IMR-90 (cell line): ENCODE data around the gene PEX26. TPM values are rescaled to one million over a fixed set of nuclear protein-coding genes. Genes with fewer than 3 reads are reported as not detected.

Source experiments
- ATAC-seq: fragments of 200-7000 bp; cut with Tn5 transposase; 2 replicates; pipeline ENCODE4 v1.9.1; 2020; ENCODE audit warnings: low read depth, mild to moderate bottlenecking, moderate library complexity
- BruUV-seq: library from RNA; stranded (reverse); fragments of 400-500 nt; replicated peaks from 2 replicates; lab custom pipeline; 2021; lab: Mats Ljungman, UMichigan
- CTCF ChIA-PET: fragments of 300-600 bp; formaldehyde crosslinking; extraction: SDS; loops from one replicate; lab custom pipeline; 2021; ENCODE audit warnings: antibody characterized with exemption; lab: Yijun Ruan, JAX
- POLR2A ChIA-PET: fragments of 300-600 bp; sonication (Branson Sonifier 250); formaldehyde crosslinking; loops from one replicate; lab custom pipeline; 2022; ENCODE audit warnings: antibody characterized with exemption; ENCODE audit not compliant: unreplicated experiment; lab: Charles Lee
- DNase-seq: peaks from one replicate; pipeline ENCODE4 v3.0.0; 2013
- H2AFZ ChIP-seq: replicated peaks from 2 replicates; pipeline ENCODE3; 2013; ENCODE audit warnings: low read length, mild to moderate bottlenecking; ENCODE audit not compliant: poor library complexity
- H2AK5ac ChIP-seq: 2 replicates; pipeline ENCODE4 v1.6.1; 2013; ENCODE audit warnings: low read depth, low read length, inconsistent platforms
- H2AK9ac ChIP-seq: replicated peaks from 2 replicates; pipeline ENCODE3; 2013; ENCODE audit warnings: mild to moderate bottlenecking, low read depth, low read length, moderate library complexity; ENCODE audit not compliant: poor library complexity
- H2BK120ac ChIP-seq: 2 replicates; pipeline ENCODE4 v1.6.1; 2013; ENCODE audit warnings: low read depth, low read length, inconsistent platforms
- H2BK15ac ChIP-seq: 3 replicates; pipeline ENCODE4 v1.6.1; 2013; ENCODE audit warnings: low read depth, low read length, inconsistent platforms
- H2BK20ac ChIP-seq: 2 replicates; pipeline ENCODE4 v1.6.1; 2013; ENCODE audit warnings: low read depth, mild to moderate bottlenecking, inconsistent platforms, low read length, moderate library complexity
- H2BK5ac ChIP-seq: 2 replicates; pipeline ENCODE4 v1.6.1; 2013; ENCODE audit warnings: mild to moderate bottlenecking, low read depth, low read length, inconsistent platforms; ENCODE audit not compliant: poor library complexity, severe bottlenecking
- H3K14ac ChIP-seq: replicated peaks from 2 replicates; pipeline ENCODE4 v1.6.1; 2013; ENCODE audit warnings: low read depth, low read length, inconsistent platforms
- H3K18ac ChIP-seq: 2 replicates; pipeline ENCODE4 v1.6.1; 2013; ENCODE audit warnings: low read depth, low read length, control low read depth
- H3K23ac ChIP-seq: 2 replicates; pipeline ENCODE4 v1.6.1; 2013; ENCODE audit warnings: low read depth, low read length, inconsistent platforms
- H3K27ac ChIP-seq: 2 replicates; pipeline ENCODE4 v1.5.1; 2013; ENCODE audit warnings: mild to moderate bottlenecking, control low read depth, low read length; ENCODE audit not compliant: insufficient read depth
- H3K27me3 ChIP-seq: 2 replicates; pipeline ENCODE4 v1.6.1; 2013; ENCODE audit warnings: low read length; ENCODE audit not compliant: control insufficient read depth, insufficient read depth
- H3K36me3 ChIP-seq: 2 replicates; pipeline ENCODE4 v1.6.1; 2013; ENCODE audit warnings: low read length, mixed read lengths; ENCODE audit not compliant: control insufficient read depth, insufficient read depth
- H3K4ac ChIP-seq: 2 replicates; pipeline ENCODE4 v1.6.1; 2013; ENCODE audit warnings: low read depth, low read length, inconsistent platforms
- H3K4me1 ChIP-seq: 2 replicates; pipeline ENCODE4 v1.6.1; 2013; ENCODE audit warnings: low read length, mixed read lengths; ENCODE audit not compliant: control insufficient read depth, insufficient read depth
- H3K4me2 ChIP-seq: 2 replicates; pipeline ENCODE4 v1.6.1; 2013; ENCODE audit warnings: low read depth, mild to moderate bottlenecking, control low read depth, low read length, moderate library complexity
- H3K4me3 ChIP-seq: 2 replicates; pipeline ENCODE4 v1.5.1; 2013; ENCODE audit warnings: low read depth, mild to moderate bottlenecking, control low read depth, low read length, moderate library complexity; ENCODE audit not compliant: insufficient read depth
- H3K56ac ChIP-seq: 2 replicates; pipeline ENCODE4 v1.6.1; 2013; ENCODE audit warnings: low read length, inconsistent platforms; ENCODE audit not compliant: insufficient read depth; ENCODE audit errors: extremely low read depth
- H3K79me1 ChIP-seq, 2 experiments: 2 replicates each; pipeline ENCODE4 v1.6.1; 2013; ENCODE audit warnings: low read length in 2 of 2, inconsistent platforms in 1 of 2, low read depth in 1 of 2
- H3K9ac ChIP-seq: 2 replicates; pipeline ENCODE4 v1.6.1; 2013; ENCODE audit warnings: low read depth, low read length, control low read depth
- H3K9me1 ChIP-seq: 2 replicates; pipeline ENCODE4 v1.6.1; 2013; ENCODE audit warnings: low read length, inconsistent platforms; ENCODE audit not compliant: insufficient read depth
- H3K9me3 ChIP-seq: 2 replicates; pipeline ENCODE4 v1.6.1; 2013; ENCODE audit warnings: low read length; ENCODE audit not compliant: control insufficient read depth, insufficient read depth
- H4K20me1 ChIP-seq: 2 replicates; pipeline ENCODE4 v1.6.1; 2013; ENCODE audit warnings: low read length, inconsistent platforms; ENCODE audit not compliant: insufficient read depth
- H4K5ac ChIP-seq: 2 replicates; pipeline ENCODE4 v1.6.1; 2013; ENCODE audit warnings: mild to moderate bottlenecking, low read depth, low read length, control low read depth
- H4K8ac ChIP-seq, 2 experiments: 2 replicates each; pipeline ENCODE4 v1.6.1; 2013; ENCODE audit warnings: low read depth in 2 of 2, low read length in 2 of 2, control low read depth in 1 of 2, inconsistent platforms in 1 of 2
- H4K91ac ChIP-seq: 2 replicates; pipeline ENCODE4 v1.6.1; 2013; ENCODE audit warnings: low read depth, low read length, inconsistent platforms; ENCODE audit not compliant: insufficient read depth
- BHLHE40 ChIP-seq: fragments of 150-350 bp; IDR thresholded peaks from 2 replicates; pipeline ENCODE4 v1.6.1; 2016; ENCODE audit warnings: mild to moderate bottlenecking, low read depth, low read length
- CEBPB ChIP-seq: IDR thresholded peaks from 2 replicates; pipeline ENCODE4 v1.6.1; 2012; ENCODE audit warnings: low read depth, low read length, improper control_type of control experiment
- CTCF ChIP-seq: conservative IDR thresholded peaks from 2 replicates; pipeline ENCODE4 v1.5.1; 2012; ENCODE audit warnings: mild to moderate bottlenecking, low read depth, low read length, improper control_type of control experiment
- FOS ChIP-seq: fragments of 150-350 bp; IDR thresholded peaks from 2 replicates; pipeline ENCODE4 v1.6.1; 2016; ENCODE audit warnings: low read depth, low read length
- WGBS, 2 experiments: methylation state at CpG; one replicate each; pipeline versions ENCODE4 v1.1.5 to v1.1.7; 2013; ENCODE audit warnings: missing lambda C conversion rate in 2 of 2; ENCODE audit not compliant: insufficient read length in 1 of 2; ENCODE audit errors: extremely low coverage in 2 of 2; 5-methylcytosine and 5-hydroxymethylcytosine counted together
- dilution Hi-C: fragments of 300-500 bp; cut with HindIII; formaldehyde crosslinking; loops from one replicate; pipeline ENCODE4 v1.14.3; 2018; ENCODE audit warnings: low sequenced_read_pairs; ENCODE audit not compliant: unreplicated experiment
- in situ Hi-C: fragments of 300-500 bp; cut with MboI; formaldehyde crosslinking; loops from 3 replicates; pipeline ENCODE4 v1.14.3; 2019; ENCODE audit warnings: low sequenced_read_pairs, inconsistent platforms, mixed read lengths
- intact Hi-C: fragments of 100-400 bp; cut with micrococcal nuclease; formaldehyde crosslinking; loops from 2 replicates; pipeline ENCODE4 v1.10.0; 2022
- polyA plus RNA-seq, 3 experiments: library from polyadenylated mRNA; depleted of rRNA; stranded (reverse); fragments of >200 nt; gene quantifications; 2 replicates each; pipeline ENCODE4 v1.2.3, GENCODE V29; 2012; ENCODE audit warnings: low replicate concordance in 1 of 3
- total RNA-seq: library from RNA; depleted of rRNA; stranded (reverse); fragments of >200 nt; gene quantifications from 2 replicates; pipeline ENCODE4 v1.2.3, GENCODE V29; 2012
- TF ChIP-seq, protein P1 (sequence below): fragments of 150-350 bp; IDR thresholded peaks from 2 replicates; pipeline ENCODE4 v1.6.1; 2017; ENCODE audit warnings: mild to moderate bottlenecking, antibody characterized with exemption, low read length, low read depth

The PEX26 gene
- total and polyA plus RNA-seq, 2 of the 4 experiments (the other 2 are of a cell fraction), result 12.2 to 18.5 TPM

- dilution Hi-C loops, result no loop called here
- no peak overlapping the region for H3K9ac ChIP-seq
- H3K4me2 ChIP-seq, result no peak overlapping the region
- H2BK120ac ChIP-seq, result no peak overlapping the region
- H3K4me3 ChIP-seq, result no peak overlapping the region
- DNase-seq (no peak), ATAC-seq (no peak; the same call in 1 of the 2 replicates)
- H3K4me1 ChIP-seq, result no peaks in the 10 kb centered on the region
- no peak overlapping the region for H3K18ac ChIP-seq
- no peak overlapping the region for H3K4ac ChIP-seq
- no peaks in the 10 kb centered on the region for H3K36me3 ChIP-seq
- H3K27ac ChIP-seq, result no peak overlapping the region
- no peak overlapping the region for H2AK9ac ChIP-seq
- no peaks in the 10 kb centered on the region for H4K20me1 ChIP-seq
- TF ChIP-seq, protein P1, sequence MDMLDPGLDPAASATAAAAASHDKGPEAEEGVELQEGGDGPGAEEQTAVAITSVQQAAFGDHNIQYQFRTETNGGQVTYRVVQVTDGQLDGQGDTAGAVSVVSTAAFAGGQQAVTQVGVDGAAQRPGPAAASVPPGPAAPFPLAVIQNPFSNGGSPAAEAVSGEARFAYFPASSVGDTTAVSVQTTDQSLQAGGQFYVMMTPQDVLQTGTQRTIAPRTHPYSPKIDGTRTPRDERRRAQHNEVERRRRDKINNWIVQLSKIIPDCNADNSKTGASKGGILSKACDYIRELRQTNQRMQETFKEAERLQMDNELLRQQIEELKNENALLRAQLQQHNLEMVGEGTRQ, result no peak
- TF ChIP-seq FOS, result no peak
- TF ChIP-seq CTCF, result no peak
- 0 out of 2 replicates have a peak, but pooled peaks have one; percentile 24 for TF ChIP-seq CEBPB
- TF ChIP-seq BHLHE40, result no peak
- intact Hi-C loops, result loop anchor here (5.0 kb wide), 1 partner anchor 46 kb away; no protein-coding TSS in a partner anchor
- H3K27me3 ChIP-seq, result no peaks in the 10 kb centered on the region
- no TSS peak for BruUV-seq
- H4K91ac ChIP-seq, result no peak overlapping the region
- H2AK5ac ChIP-seq, result no peak overlapping the region
- H2BK20ac ChIP-seq, result no peak overlapping the region
- in situ Hi-C loops, result no loop called here
- H3K56ac ChIP-seq, result no peak overlapping the region
- H4K8ac ChIP-seq, result no peak overlapping the region
- 100% methylated on average over 1 of the region's 2 CpGs; no CpG with 5 or more reads in 1 of the 2 experiments for WGBS, 2 experiments
- H2BK5ac ChIP-seq, result no peak overlapping the region
- H3K23ac ChIP-seq, result no peak overlapping the region
- H3K9me3 ChIP-seq, result no peaks in the 10 kb centered on the region
- no peak overlapping the region for H2AFZ ChIP-seq
- H3K9me1 ChIP-seq, result no peaks in the 10 kb centered on the region; the same call in 1 of the 2 replicates
- no peak overlapping the region for H3K14ac ChIP-seq
- ChIA-PET CTCF (no interaction called here), POLR2A (no interaction called here)
- no peak overlapping the region for H4K5ac ChIP-seq
- no peak overlapping the region for H2BK15ac ChIP-seq
- H3K79me1 ChIP-seq, result no peaks in the 10 kb centered on the region
Measured at GRCh38 chr22:18133452-18133851, 55.7 kb downstream of the PEX26 start.
